Heart right ventricle (tissue), 16 donors: ENCODE results near the gene GATM. TPM values are rescaled to one million over a fixed set of nuclear protein-coding genes. Genes with fewer than 3 reads are reported as not detected.

Experiments used
- ATAC-seq, 8 donors: fragments of 200-7000 bp; cut with Tn5 transposase; one replicate each; pipeline ENCODE4 v1.9.1; 2020; ENCODE audit warnings: mild to moderate bottlenecking in 8 of 8, moderate library complexity in 8 of 8, moderate number of reproducible peaks in 1 of 8
- DNase-seq, 2 donors: peaks; one replicate each; pipeline ENCODE4 v3.0.0-alpha.2; 2020
- H3K27ac ChIP-seq, 10 donors: fragments of 200-600 bp; sonication (generic) in 2 of 10; one replicate each; pipeline versions ENCODE4 v1.5.0 to v1.8.0; 2020 to 2022; ENCODE audit warnings: mild to moderate bottlenecking in 3 of 10
- H3K27me3 ChIP-seq, 7 donors: fragments of 200-600 bp; one replicate each; pipeline ENCODE4 v1.8.0; 2021 to 2022; ENCODE audit warnings: mild to moderate bottlenecking in 2 of 7
- H3K36me3 ChIP-seq, 9 donors: fragments of 200-600 bp; sonication (generic) in 1 of 9; one replicate each; pipeline versions ENCODE4 v1.5.0 to v1.8.0; 2020 to 2022; ENCODE audit warnings: mild to moderate bottlenecking in 2 of 9
- H3K4me1 ChIP-seq, 9 donors: fragments of 200-600 bp; sonication (generic) in 1 of 9; one replicate each; pipeline versions ENCODE4 v1.5.0 to v1.8.0; 2020 to 2022; ENCODE audit warnings: mild to moderate bottlenecking in 4 of 9
- H3K4me3 ChIP-seq, 10 donors: fragments of 200-600 bp; sonication (generic) in 2 of 10; one replicate each; pipeline versions ENCODE4 v1.5.0 to v1.8.0; 2020 to 2022; ENCODE audit warnings: mild to moderate bottlenecking in 7 of 10, moderate library complexity in 2 of 10
- H3K9me3 ChIP-seq, 11 donors: fragments of 200-600 bp in 10 of 11; sonication (generic) in 2 of 11; one replicate each; pipeline versions ENCODE4 v1.5.0 to v1.8.0; 2013 to 2022; ENCODE audit warnings: mild to moderate bottlenecking in 2 of 11, control low read depth in 1 of 11, moderate library complexity in 1 of 11
- WGBS, 2 donors: extraction: QIAGEN DNeasy Blood & Tissue Kit; methylation state at CpG; one replicate each; pipeline ENCODE4 v1.1.7; 2013; ENCODE audit warnings: inconsistent platforms in 1 of 2; 5-methylcytosine and 5-hydroxymethylcytosine counted together
- intact Hi-C, 10 donors: fragments of 100-400 bp; cut with DNase I; formaldehyde crosslinking; loops; one replicate each; pipeline versions ENCODE4 v1.11.1 to v1.14.2; 2022
- polyA plus RNA-seq, 2 donors: library from polyadenylated mRNA; stranded (reverse); fragments of 200-250 nt; gene quantifications; one replicate each; pipeline ENCODE4 v1.2.3, GENCODE V29; 2013
- total RNA-seq, 10 donors: library from RNA; stranded (reverse); fragmentation: NEBNext Ultra II Directional in 3 of 10; extraction: Animal tissue kit (Norgen Biotek cat#: 25700) in 3 of 10; gene quantifications; one replicate each; pipeline versions ENCODE4 v1.2.1 to v1.2.4, GENCODE V29; 2021 to 2023
- TF ChIP-seq, protein P1 (sequence below), 9 donors: fragments of 200-600 bp; sonication (generic) in 2 of 9; IDR thresholded peaks; one replicate each; pipeline versions ENCODE4 v1.5.0 to v1.8.0; 2021 to 2022; ENCODE audit warnings: antibody characterized with exemption in 9 of 9, mild to moderate bottlenecking in 5 of 9, moderate library complexity in 1 of 9
- donor health status: Arrhythmogenic right ventricular cardiomyopathy.
- donor health status: ischemic (EF 13 %, LVEDD 7.1; RV severe dilation, severe dysfunction).
- donor health status: healthy with polysubstance abuse.
- donor health status: DM: no; HTN: yes; CAD: no.
- donor health status: DM: no; HTN: no; CAD: no.
- donor health status: ischemic (EF 25% LVEDD 6.9; RV normal size, moderate dysfunction).
- donor health status: ischemic (EF 25% LVEDD 5.7; RV mildly dilated, moderate dysfunction).
- donor health status: healthy.
- donor health status: DM: yes; HTN: yes; CAD: no.
- donor health status: Ischemic cardiomyopathy.
- donor health status: ischemic (EF 35%, LVEDD 5.7; RV mildly dilated, moderate dysfunction).
- donor health status: nonischemic (EF 11% LVEDD 7.7; RV severe dilation, severe dysfunction).
- donor health status: DM: yes; HTN: yes; CAD: no.
- donor health status: PGD.
- donor health status: ischemic (EF 29% LVEDD 5.4; RV normal size, mild dysfunction).
- donor health status: nonischemic (EF 23%, LVEDD 6.1; RV moderate dilation, normal function).

Gene GATM
- total and polyA plus RNA-seq, 12 donors, result 4.7 to 97.8 (median 27.4) TPM

DNA sequence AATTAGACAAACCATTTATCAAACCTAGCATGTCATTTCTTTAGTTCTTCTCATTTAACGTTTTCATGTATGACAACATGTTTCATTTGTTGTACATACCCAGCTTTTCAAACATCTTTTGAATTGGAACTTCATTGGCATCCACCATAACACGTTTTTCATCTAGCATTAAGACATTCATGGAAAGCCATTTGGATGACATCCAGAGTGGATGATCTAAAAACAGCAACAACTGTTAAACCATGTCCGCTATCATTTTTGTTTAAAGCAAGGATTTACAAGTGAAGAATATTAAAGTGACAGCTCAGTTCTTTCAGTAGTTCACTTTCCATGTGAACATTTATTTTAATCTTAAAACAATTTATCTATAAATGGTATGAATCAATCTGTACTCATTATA lies 14.5 kb downstream of the GATM start:
- TF ChIP-seq, protein P1, sequence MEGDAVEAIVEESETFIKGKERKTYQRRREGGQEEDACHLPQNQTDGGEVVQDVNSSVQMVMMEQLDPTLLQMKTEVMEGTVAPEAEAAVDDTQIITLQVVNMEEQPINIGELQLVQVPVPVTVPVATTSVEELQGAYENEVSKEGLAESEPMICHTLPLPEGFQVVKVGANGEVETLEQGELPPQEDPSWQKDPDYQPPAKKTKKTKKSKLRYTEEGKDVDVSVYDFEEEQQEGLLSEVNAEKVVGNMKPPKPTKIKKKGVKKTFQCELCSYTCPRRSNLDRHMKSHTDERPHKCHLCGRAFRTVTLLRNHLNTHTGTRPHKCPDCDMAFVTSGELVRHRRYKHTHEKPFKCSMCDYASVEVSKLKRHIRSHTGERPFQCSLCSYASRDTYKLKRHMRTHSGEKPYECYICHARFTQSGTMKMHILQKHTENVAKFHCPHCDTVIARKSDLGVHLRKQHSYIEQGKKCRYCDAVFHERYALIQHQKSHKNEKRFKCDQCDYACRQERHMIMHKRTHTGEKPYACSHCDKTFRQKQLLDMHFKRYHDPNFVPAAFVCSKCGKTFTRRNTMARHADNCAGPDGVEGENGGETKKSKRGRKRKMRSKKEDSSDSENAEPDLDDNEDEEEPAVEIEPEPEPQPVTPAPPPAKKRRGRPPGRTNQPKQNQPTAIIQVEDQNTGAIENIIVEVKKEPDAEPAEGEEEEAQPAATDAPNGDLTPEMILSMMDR (IDR thresholded peaks at IDR 0.05), result no peak
- WGBS, 2 donors, result 36% methylated on average over 3 of the region's 3 CpGs
- intact Hi-C loops, result no loop called here
- no peak overlapping the region for H3K4me3 ChIP-seq
- no peaks in the 10 kb centered on the region for H3K27me3 ChIP-seq
- ATAC-seq, result no peak
- H3K27ac ChIP-seq, result peak overlapping the region in 2 of 10 donors; percentile 17 to 29
- DNase-seq, result no peak
- H3K9me3 ChIP-seq, result no peaks in the 10 kb centered on the region
- peaks cover 0 to 100% (median 37%) of the 10 kb centered on the region in 9 donors for H3K36me3 ChIP-seq
- peaks cover 0 to 38% (median 5%) of the 10 kb centered on the region in 9 donors for H3K4me1 ChIP-seq

DNA sequence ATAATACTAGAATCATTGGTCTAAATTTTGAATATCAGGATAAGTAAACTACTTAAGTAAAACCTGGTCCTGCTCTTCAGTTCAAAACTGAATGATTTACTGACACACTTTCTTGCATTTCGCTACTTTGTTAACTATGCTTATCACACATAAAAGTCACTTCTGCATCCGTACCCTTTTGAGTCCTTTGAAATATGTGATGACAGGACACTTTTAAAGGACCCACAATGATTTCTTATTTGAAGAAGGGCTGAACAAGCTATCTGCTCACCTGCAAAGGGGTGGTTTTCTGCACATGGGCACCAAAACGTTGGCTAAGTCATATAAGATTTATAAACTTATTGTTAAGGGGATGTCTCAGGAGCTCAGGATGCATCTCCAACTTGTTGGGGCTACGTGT lies 15.0 kb downstream of the GATM start:
- Histone ChIP-seq H3K27ac (no peak overlapping the region), H3K9me3 (no peaks in the 10 kb centered on the region), H3K4me1 (peaks cover 0 to 33% (median 5%) of the 10 kb centered on the region in 9 donors), H3K27me3 (no peaks in the 10 kb centered on the region), H3K4me3 (no peak overlapping the region), H3K36me3 (peaks cover 0 to 98% (median 37%) of the 10 kb centered on the region in 9 donors)
- intact Hi-C loops, result no loop called here
- 73 to 80% methylated on average over 4 of the region's 4 CpGs for WGBS, 2 donors
- ATAC-seq (no peak), DNase-seq (no peak)
- TF ChIP-seq, protein P1 (IDR thresholded peaks at IDR 0.05), result no peak

DNA sequence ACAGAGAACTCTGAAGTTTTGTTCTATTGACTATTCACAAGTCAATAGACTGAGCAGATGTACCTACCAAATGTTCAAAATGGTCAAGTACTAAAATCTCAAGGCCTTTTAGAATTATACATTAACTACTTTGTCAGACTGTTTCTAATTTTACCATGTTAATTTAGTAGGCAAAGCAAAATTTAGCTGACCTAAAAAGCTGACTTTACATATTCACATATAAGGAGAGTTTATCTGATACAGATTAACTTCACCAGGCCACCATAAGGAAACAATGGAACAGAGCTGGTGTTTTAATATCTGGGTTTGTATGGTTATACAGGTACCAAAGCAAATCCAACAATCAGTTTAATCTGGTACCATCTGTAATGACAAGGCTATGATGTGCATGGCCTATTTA lies 15.9 kb downstream of the GATM start:
- no peak for DNase-seq
- Histone ChIP-seq H3K4me3 (no peak overlapping the region), H3K4me1 (peaks cover 0 to 26% (median 4%) of the 10 kb centered on the region in 9 donors), H3K9me3 (no peaks in the 10 kb centered on the region), H3K27me3 (no peaks in the 10 kb centered on the region), H3K36me3 (peaks cover 0 to 93% (median 37%) of the 10 kb centered on the region in 9 donors), H3K27ac (no peak overlapping the region)
- intact Hi-C loops, result no loop called here
- ATAC-seq, result no peak
- TF ChIP-seq, protein P1 (IDR thresholded peaks at IDR 0.05), result no peak

DNA sequence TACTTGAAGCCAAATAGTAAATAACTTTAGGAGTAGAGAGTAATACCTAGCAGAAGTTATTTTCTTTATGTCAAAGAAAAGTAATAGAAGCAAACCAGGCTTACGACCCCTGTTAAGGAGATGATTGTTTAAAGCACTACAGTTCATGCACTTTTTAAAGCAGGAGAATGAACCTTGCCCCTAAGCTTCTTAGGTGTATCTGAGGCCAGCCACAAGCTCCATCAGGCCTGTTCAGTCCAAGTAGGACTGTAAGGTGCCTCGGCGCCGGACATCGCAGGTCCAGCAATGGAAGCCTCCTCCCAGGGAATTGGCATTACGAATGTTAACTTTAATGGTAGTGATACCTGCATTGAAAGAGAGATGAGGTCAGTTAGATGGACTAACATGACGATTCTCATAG lies 16.5 kb downstream of the GATM start:
- intact Hi-C loops, result no loop called here
- H3K36me3 ChIP-seq, result peaks cover 0 to 90% (median 37%) of the 10 kb centered on the region in 9 donors
- H3K27me3 ChIP-seq, result no peaks in the 10 kb centered on the region
- WGBS, 2 donors, result 92 to 95% methylated on average over 7 of the region's 7 CpGs
- ATAC-seq (no peak), DNase-seq (no peak)
- peaks cover 0 to 21% (median 0%) of the 10 kb centered on the region in 9 donors for H3K4me1 ChIP-seq
- H3K27ac ChIP-seq, result no peak overlapping the region
- TF ChIP-seq, protein P1 (IDR thresholded peaks at IDR 0.05), result no peak
- no peaks in the 10 kb centered on the region for H3K9me3 ChIP-seq
- no peak overlapping the region for H3K4me3 ChIP-seq
